ENCODE data around the gene GRAMD4. TPM values are rescaled to one million over a fixed set of nuclear protein-coding genes. Genes with fewer than 3 reads are reported as not detected.

GRAMD4 gene
- total RNA-seq, 1 experiment from 2014 or later = 19.8 TPM

GRCh38 chr22:46582281-46582933, 37.8 kb upstream of the GRAMD4 start:
- no peak overlapping the region for H4K5ac ChIP-seq (ENCODE audit: insufficient read length, low read depth, low read length)
- no peak overlapping the region for H3K18ac ChIP-seq (ENCODE audit: insufficient read length, low read depth, low read length)
- peaks cover 22% of the 10 kb centered on the region for H3K27me3 Mint-ChIP-seq (ENCODE audit: low read depth)
- no peak overlapping the region; a peak in 1 of 7 replicates for H3K27ac Mint-ChIP-seq
- H2BK120ac ChIP-seq (ENCODE audit: low read depth, low read length, poor library complexity, severe bottlenecking) = no peak overlapping the region
- no CpG with 5 or more reads among the region's 14 CpGs for WGBS (ENCODE audit: extremely low coverage, insufficient read length, low lambda C conversion rate)
- H4K20me1 ChIP-seq (ENCODE audit: control insufficient read depth, insufficient read depth, insufficient read length) = no peaks in the 10 kb centered on the region
- H3K56ac ChIP-seq (ENCODE audit: insufficient read length, low read depth, low read length) = no peak overlapping the region
- peaks cover 5% of the 10 kb centered on the region for H3K23me2 ChIP-seq (ENCODE audit: insufficient read length, low read depth, low read length, poor library complexity, severe bottlenecking)
- H3K9ac ChIP-seq (ENCODE audit: extremely low read depth, insufficient read length, low read length) = no peak overlapping the region
- no peaks in the 10 kb centered on the region for H3K27me3 ChIP-seq (ENCODE audit: insufficient read depth, low read length)
- no peak overlapping the region for H2BK5ac ChIP-seq (ENCODE audit: insufficient read length, low read length)
- H3T11ph ChIP-seq (ENCODE audit: low read length) = no peak overlapping the region
- H4K8ac ChIP-seq (replicated peaks; ENCODE audit: insufficient read length, low read depth, low read length) = no peak overlapping the region
- H4K91ac ChIP-seq (ENCODE audit: insufficient read length, low read depth, low read length) = no peak overlapping the region
- H2AK5ac ChIP-seq (ENCODE audit: insufficient read length, low read length) = no peak overlapping the region
- no peak overlapping the region for H3K4me3 Mint-ChIP-seq
- H3K4me2 ChIP-seq (ENCODE audit: insufficient read depth, insufficient read length, low read length) = no peak overlapping the region
- H3K9me3 Mint-ChIP-seq = no peaks in the 10 kb centered on the region
- no peak overlapping the region for H2BK12ac ChIP-seq (ENCODE audit: insufficient read length, low read depth, low read length)
- H2BK20ac ChIP-seq (ENCODE audit: low read depth, low read length, poor library complexity, severe bottlenecking) = no peak overlapping the region
- H3K9me3 ChIP-seq (ENCODE audit: control insufficient read depth, low read depth, low read length) = no peaks in the 10 kb centered on the region
- H3K4ac ChIP-seq (ENCODE audit: low read depth, low read length) = no peak overlapping the region
- H3K27ac ChIP-seq (ENCODE audit: insufficient read length, low read depth, low read length) = no peak overlapping the region
- H2AFZ ChIP-seq (ENCODE audit: low read length) = no peak overlapping the region
- H2BK15ac ChIP-seq (ENCODE audit: low read depth, low read length) = no peak overlapping the region
- TF ChIP-seq CTCF (conservative IDR thresholded peaks at IDR 0.05) = no peak; the same call in 2 of the 3 replicates
- peaks cover 39 to 69% of the 10 kb centered on the region in 2 experiments for H3K4me1 Mint-ChIP-seq
- no peak overlapping the region for H3K14ac ChIP-seq (ENCODE audit: insufficient read depth, low read length)
- H3K36me3 Mint-ChIP-seq (ENCODE audit: insufficient read depth in 1 of 3, low read depth in 3 of 3) = no peaks in the 10 kb centered on the region
- no peaks in the 10 kb centered on the region for H3K79me1 ChIP-seq (ENCODE audit: insufficient read depth, low read depth, low read length, poor library complexity, severe bottlenecking)
- no peaks in the 10 kb centered on the region; the same call in 1 of the 2 replicates for H3K4me1 ChIP-seq (ENCODE audit: insufficient read depth, low read length)
- peak; percentile 23 for DNase-seq
- no peaks in the 10 kb centered on the region; the same call in 1 of the 2 replicates for H3K79me2 ChIP-seq (ENCODE audit: insufficient read depth, low read length)
- no peak overlapping the region for H3K23ac ChIP-seq (ENCODE audit: insufficient read length, low read depth, low read length)

Measured in H9 (cell line).